ENCODE results near the gene S1PR3. TPM values are rescaled to one million over a fixed set of nuclear protein-coding genes. Genes with fewer than 3 reads are reported as not detected.
A peak's percentile ranks its signal among the peaks of the same experiment; 100 is the strongest.

S1PR3 gene
- total RNA-seq, 1 donor from 2014 or later = 7.9 TPM

DNA sequence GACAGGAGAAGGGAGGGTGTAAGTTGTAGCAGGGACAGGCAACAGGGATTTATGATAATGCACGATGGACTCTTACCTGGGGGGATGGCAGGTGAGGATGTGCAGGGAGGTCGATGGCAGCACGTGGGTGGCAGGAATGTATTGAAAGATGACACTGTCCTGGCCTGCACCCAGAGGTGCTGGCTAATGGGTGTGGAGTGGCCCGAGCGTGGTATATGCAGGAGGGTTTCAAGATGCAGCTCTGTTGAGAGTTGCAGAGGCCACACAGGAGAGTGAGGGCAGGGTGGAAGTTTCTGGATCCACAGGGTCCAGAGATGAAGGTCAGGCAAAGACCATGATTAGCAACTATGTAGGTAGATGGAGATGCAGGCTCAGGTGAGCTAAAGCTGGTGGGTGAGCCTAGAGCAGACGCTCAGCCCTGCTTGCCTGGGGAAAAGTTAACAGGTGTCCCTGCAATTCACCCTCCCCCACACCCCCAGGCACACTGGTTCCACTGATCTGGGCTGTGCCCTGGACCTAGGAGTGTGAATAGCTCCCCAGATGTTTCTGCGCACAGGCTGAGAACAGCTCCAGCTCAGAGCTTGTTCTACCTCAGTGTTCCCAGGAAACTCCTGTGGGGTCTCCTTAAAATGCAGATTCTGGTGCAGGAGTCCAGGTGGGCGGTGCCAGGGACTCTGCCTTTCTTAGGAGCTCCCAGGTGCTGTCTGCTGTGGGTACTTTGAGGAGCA, 21.5 kb upstream of the S1PR3 start:
- no peak for DNase-seq

DNA sequence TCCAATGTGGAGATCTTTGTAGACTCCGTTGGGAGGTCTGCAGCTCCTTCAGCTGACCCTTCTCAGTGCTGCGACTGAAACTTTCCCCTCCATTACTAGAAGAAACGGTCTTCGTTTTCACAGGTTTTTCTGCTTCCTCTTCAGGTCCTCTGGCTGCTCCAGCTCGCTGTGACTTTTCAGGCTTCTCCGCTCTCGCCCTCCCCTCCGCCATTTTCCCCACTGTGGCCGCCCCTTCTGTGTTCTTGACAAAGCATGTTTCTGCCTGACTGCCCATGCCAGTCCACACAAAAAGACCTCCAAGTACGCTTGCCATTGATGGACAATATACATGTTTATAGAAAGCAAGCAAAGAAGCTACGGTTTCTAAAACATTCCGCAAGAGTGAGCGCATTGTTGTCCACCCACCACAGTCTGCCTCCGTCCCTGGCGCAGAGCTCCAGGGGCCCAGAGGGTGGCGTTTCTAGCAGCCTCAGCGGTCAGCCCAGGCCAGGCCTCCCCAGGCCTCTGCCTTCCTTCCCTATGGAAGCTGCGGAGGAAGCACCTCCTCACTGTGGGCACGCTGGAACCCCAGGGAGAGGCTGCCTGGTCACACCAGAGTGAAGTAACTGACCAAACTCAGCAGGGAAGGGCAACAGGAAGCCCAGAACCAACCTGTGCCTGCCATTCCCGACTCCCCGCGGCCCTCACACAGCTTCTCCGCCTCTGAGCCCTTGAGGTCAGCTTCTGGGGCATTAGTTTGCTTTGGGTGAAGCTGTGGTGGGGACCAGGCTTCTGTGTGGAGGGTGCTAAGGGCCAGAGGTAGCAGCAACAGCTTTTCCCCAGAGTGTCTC, 19.9 kb upstream of the S1PR3 start:
- DNase-seq = no peak

DNA sequence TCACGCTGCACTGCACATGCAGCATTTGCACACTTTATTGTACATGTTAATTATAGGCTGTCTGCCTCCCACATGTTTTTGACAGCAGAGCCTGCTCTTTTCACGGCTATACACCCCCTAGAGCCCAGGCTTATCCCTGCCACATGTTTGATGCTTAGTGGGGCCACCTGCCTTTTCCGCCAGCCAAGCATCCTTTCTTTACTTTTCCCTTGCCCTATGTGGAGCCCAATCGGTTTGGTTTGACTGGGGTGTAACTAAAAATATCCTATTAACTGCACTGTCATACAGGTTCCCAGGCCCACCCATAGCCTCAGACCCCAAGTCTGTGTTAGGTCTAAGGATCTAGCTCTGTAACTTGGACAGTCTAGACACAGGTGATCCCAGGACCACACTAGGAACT, 18.9 kb upstream of the S1PR3 start:
- no peak for DNase-seq

DNA sequence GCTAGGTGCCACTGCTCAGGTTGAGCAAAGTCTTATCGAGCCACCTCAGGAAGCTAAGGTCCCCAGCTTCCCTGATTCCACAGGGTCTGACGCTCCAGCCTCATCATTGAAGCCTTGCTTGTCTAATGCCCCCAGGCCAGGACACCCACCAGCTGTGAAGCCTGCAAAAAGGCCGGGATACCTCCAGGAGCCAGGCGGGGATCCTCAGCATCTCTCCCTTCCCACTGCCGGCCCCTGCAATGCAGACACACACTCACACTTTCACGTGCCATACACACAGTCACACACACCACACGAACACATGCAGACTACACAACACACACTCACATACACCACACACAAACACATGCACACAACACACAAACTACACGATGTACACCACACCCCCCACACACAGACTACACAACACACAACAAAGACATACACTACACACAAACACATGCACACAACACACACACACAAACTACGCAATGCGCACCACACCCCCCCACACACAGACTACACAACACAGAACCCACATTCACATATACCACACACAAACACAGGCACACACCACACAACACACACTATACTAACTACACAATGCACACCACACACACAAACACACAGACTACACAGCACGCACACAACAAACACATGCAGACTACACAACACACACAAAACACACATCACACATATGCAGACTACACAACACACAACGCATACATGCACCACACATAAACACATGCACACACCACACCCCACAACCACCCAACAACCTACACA, 17.8 kb upstream of the S1PR3 start:
- DNase-seq = no peak

DNA sequence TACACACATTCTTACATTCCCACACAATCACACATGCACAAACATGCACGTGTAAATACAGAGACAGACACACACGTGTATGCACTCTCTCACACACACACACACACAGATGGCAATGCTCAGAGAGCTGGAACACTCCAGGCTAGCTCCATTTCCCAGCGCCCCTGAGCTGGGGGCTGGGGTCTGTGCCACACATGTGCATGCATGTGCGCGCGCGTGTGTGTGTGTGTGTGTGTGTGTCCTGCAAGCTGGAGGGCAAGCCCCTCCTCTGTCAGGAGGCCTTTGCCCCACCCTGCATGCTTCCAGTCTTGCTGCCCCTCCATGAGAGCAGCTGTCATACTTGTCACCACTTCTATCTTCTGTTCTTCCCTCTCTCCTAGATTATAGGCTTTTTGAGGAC, 16.6 kb upstream of the S1PR3 start:
- no peak for DNase-seq

DNA sequence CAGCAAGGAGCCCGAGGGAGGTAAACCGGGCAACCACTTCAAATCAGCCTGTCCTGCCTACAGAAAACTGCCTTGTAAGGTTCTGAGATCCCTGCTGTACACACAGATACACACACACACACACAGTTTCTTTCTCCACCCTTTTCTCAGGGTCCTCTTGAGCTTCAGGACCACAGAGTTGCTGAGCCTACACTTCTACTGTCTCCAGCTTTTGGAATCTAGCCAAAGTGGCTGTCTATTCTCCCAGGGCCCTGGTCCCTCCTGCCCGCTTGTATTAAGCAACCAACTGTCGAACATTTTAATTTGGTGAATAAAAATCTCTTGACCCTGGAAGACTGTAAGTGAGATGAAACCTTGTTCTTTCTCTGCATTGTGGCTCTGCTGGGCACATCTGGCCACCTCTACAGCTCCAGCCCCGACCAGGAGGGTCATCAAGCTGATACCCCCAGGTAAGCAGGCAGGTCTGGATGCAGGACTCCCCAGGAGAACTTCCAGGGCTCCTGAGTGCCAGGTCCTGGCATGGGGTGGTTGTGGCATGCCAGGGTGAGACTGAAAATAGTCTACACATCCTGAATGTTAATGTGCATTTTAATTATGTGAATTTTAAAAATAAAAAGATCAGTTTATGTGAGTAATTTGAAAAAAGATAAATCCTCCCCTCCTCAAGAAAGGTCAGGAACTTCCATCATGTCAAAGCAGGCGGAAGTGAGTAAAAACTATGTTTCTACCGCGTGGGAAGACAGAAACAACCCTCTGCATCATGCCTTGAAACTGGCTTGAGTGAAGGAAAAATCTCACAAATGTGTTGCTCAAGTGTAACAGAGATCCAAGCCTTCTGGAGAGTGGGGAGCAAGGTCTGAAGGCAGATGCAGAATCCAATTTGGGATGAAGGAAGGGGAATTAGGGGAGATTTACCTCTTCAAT, 15.0 kb upstream of the S1PR3 start:
- no peak for DNase-seq

DNA sequence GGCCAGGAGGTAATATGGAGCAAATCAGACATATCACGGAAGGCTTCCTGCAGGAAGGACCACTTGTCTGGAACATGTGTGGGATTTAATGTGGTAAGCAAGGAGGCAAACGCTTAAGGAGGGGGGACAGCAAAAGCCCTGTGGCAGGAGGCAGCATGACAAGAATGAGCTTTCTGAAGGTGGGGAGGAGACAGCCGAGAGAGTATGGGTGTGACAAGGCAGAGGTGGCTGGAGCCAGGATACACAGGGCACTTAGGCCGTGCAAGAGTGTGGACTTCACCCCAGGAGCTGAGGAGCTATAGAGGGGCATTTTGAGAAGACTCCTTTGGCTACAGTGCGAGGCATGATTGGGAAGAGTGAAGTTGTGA, 14.4 kb upstream of the S1PR3 start:
- no peak for DNase-seq

DNA sequence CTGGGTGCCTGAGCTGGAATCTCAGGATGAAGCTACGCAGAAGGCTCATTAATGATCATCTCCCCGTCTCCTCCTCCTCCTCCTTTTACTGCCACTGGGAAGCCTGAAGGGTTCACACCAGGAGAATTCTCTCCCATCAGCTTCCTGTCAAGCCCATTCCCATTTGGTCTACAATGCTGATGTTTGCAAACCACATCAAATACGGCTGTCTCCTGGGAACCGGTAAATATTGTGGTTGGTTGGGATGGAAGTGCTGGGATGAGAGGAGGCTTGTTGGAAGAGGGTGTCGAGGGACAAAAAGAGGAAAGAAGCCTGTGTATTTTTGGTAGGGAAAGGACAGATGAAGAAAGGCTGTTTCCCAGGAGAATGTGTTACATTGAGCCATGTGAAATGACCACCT, 13.2 kb upstream of the S1PR3 start:
- DNase-seq = no peak

DNA sequence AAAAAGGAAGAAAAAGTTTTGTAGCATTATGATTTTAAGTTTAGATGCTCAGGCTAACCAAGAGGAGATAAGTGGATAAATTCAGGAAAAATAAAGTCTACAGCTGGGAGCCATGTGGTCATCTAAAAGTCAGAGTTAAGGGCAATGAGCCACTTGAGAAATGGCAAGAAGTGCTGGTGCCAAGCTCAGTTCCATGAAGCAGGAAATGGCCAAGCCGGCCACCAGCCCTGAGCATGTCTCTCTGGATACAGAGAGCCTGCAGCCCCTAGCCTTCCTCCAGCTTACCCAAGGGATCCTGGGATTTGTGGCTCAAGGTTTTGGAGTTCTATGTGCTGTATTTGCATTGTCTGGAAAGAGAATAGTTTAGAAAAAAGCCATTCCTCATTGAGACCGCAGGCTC, 12.2 kb upstream of the S1PR3 start:
- DNase-seq = no peak

DNA sequence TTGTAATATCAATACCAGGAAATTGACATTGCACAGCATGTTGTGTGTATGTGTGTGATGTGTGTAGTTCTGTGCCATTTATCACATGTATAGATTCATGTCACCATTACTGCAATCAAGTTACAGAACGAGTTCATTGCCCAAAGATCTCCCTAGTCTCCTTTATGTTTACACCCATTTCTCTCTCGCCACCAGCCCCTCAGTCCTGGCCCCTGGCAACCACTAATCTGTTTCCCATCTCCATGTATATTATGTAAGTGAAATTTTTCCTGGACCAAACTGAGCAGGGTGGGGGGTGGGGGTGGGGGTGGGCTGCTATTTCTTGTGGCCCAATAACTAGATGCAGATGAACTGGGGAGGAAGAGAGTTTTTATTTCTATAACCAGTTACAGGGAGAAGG, 11.5 kb upstream of the S1PR3 start:
- DNase-seq = no peak

DNA sequence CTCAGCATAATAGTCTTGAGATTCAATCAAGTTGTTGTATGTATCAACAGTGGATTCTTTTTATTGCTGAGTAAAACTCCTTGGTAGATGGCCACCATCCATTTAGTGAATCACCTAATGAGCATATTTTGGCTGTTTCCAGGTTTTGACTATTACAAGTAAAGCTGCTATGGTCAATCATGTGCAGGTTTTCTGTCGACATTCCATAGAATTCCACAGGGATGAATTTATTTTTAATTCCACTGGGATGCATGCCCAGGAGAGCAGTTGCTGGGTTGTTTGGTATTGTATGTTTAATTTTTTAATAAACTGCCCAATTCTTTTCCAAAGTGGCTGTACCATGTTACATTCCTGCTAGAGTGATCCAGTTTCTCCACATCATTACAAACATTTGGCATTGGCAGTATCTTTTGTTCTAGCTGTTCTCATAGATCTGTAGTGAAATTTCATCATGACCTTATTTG, 10.5 kb upstream of the S1PR3 start:
- no peak for DNase-seq

DNA sequence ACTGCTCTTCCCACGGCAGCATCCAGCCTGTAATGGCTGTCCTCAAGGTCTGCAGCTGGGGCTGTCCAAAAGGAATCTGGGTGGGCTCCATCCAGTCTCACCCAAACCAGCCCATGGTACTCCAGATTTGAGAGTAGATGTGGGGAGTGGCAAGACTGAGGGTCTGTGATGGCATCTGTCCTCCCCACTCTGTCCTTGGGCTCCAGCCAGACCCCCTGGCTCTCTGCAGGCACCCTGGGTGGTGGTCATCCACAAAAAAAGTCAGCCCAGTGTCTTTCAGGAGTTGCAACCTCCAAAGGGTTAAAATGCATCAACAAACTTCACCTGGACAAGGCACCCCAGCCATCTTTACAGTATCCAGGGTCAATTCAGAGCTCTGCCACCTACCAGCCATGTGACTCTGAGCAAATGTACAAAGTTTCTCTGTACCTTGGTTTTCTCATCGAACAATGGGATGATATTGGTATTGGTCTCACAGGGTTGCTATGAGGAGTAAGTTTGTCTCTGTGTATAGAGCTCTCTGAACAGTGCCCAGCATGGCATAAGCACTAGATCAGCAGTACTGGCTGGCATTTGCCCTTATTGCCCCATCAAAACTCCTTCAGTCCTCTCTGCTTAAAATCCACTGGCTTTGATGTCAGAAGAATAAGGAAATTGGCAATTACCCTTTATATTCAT, 7.3 kb upstream of the S1PR3 start:
- no peak for DNase-seq

DNA sequence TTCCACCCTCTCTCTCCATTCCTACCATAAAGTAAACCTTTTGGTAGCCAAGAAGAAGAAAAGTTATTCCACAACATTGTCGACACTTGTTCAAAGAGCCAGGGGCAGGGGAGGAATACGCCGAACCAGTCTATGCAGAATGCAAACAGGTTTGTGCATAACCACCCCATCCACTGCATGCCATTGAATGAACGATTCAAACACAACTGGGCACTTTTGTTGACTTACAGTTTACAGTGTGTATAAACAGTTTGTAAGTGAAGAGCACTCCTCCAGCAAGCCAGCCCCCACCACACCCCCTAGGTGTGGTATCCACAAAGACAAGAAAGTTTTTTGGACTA, 6.8 kb upstream of the S1PR3 start:
- DNase-seq = peak; percentile 8

DNA sequence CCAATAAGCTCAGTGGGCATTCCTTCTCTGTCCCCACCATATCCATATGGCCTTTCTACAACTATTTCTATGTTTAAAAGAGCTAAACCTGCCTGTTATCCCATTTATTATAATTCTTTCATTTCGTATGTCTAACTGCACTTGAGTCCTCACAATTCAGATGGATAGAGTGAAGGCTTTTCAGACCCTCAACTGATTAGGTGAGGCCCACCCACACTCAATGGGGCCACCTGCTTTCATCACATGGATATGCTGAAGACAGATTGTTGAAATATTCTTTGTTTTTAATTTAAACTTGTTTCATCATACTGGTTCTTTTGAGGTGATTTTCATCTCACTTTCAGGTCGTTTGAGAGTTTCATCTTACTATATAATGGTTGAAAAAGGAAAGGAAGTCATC, 5.7 kb upstream of the S1PR3 start:
- DNase-seq = no peak

DNA sequence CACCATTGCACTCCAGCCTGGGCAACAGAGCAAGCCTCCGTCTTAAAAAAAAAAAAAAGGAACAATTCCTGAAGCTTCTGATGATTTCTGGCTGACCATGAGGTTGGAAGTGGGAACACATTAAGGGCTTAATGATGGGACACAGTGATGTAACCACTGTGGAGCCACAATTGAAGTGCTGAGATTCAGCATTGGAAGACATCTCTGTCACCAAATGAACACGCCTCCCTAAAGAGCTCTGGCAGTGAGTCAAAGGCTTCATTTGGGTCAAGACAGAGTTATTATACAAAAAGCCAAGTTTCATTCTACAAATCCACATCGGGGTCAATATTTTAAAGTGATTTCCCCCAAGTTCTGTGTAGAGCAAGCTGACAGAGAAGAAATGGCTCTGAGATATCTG, 4.5 kb upstream of the S1PR3 start:
- DNase-seq = no peak

DNA sequence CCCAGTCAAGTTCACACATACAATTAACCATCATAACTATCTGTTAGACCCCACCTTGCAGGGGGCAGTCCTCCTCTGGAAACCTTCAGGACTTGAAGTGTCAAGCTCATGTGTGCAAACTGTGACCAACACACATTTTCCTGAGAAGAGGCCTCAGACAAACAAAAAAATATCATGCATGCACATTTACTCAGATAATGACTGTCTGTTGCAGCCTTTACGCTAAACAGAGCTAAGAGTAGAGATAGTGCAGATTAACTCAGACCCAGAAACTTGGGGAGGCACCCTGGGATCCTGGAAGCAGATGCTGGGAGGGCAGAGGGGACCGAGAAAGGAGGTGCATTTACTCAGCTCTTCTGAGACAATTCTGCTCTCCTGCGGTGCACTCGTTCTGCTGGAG, 3.6 kb upstream of the S1PR3 start:
- no peak for DNase-seq

DNA sequence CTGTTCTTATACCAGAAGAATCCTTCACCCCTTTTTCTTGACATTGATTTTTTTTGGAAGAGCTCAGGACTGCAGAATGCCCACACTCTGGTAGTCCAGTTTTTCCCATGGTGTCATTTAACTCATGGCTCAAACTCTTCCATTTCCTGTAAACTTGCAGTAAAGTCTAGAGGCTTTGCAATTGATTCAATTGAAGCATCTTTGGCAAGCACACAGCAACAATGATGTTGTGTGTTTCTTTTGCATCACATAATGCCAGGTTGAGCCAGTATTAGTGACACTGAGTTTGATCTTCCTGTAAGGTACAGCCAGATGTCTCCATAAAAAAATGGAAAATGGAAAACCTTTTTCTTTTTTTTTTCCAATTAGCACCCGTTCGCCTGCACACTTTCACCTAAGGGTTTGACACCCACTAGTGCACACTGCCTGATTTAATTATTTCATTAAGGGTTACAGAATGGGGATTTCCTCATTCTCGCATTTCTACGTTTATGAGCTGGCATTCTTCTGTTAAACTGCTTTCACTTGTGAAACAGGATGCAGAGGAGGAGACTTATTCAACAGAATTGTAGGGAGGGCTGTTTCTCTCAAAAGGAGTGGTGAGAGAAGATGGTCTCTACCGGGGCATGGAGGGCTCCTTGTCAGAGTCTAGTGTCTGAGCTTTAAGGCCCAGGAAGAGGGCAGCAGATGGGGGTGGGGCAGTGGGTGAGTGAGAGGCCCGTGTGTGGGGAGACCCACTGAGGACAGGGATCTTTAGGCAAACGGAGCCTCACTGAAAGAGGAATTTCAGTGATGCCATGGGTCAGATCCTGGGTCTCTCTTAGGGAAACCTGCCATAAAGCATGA, 2.2 kb upstream of the S1PR3 start:
- no peak for DNase-seq

DNA sequence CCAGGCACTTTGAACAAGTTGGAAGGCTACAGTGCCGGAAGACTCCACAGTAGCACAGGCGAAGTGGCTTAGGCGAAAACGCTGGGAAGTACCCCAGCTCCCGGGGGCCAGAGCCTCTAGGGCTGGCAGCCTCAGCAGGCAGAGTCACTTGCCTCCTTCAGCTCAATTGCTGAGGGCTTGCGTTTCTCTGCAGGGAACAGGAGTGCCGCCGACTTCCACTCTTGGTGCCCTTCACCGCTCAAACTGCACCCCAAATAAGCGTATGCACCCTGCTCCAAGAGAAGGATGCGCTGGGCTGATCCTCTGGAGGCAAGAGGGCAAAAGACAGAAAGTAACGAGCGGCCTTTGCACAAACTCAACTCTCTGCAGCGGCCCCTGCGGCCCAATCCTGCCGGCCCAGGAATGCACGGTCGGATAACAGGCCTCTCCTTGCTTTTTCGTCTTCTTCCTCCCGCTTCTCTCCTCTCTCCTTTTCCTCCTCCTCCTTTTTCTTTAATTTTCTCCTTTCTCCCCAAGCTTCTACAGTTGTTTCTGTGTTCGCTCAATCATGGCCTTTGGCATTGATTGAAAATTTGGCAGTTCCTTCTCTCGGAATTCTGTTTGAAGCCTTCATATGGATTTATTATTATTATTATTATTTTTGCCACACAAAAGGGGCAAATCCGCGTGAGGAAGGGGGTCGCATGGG, 1.1 kb upstream of the S1PR3 start:
- DNase-seq = no peak

DNA sequence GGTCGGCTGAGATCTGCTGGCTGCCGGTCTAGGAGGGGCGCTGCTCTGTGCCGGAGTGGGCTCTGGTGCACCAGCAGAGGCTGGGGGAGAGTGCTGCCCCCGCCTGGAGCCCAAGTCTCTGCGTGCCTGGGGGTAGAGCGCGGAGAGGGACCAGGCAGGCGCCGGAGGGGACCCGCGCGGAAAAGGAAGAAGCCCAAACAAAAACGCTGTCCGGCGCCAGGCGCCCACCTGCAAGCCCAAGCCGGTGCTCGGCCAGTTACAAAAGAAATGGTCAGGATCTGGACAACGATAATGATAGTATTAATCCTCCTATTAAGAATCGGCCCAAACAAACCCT, 571 bp upstream of the S1PR3 start:
- no peak for DNase-seq

DNA sequence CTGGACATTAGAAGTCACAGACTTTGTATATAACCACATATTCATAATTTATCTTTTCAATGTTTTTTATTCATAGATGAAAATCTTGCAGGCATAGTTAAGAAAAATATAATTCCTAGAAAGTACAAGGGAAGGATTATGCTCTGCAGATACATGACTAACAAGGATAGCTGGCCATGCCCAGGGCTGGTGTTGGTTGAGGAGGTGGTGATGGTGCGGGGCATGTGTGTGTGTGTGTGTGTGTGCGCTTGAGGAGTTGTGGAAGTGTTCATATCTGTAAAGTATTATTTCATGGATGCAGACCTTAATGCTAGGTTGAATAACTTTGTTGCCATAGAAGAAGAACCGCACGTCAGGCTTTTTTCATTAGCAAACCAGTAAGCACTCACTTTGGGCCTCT, 1.3 kb downstream of the S1PR3 start:
- no peak for DNase-seq
